SK-N-SH treated with all-trans-retinoic acid at 6 μM for 48 hours (cell line): ENCODE results near the gene IMMT.

ENCODE experiments used
- ATAC-seq: fragments of 200-7000 bp; cut with Tn5 transposase; 3 replicates; pipeline ENCODE4 v1.9.1; 2020; ENCODE audit warnings: mild to moderate bottlenecking, moderate library complexity
- BACH2 ChIP-seq: fragments of 250-450 bp; sonication (Bioruptor Pico); IDR thresholded peaks from 2 replicates; pipeline ENCODE4 v1.9.0; 2021; ENCODE audit warnings: mild to moderate bottlenecking, borderline replicate concordance
- CSDC2 ChIP-seq: fragments of 250-450 bp; sonication (Bioruptor Pico); IDR thresholded peaks from 2 replicates; pipeline ENCODE4 v1.5.0; 2020; ENCODE audit warnings: mild to moderate bottlenecking, moderate library complexity
- ESRRG ChIP-seq: fragments of 250-450 bp; sonication (Bioruptor Pico); IDR thresholded peaks from 2 replicates; pipeline ENCODE4 v1.6.1; 2021; ENCODE audit warnings: mild to moderate bottlenecking
- GLIS3 ChIP-seq: fragments of 250-450 bp; sonication (Bioruptor Pico); IDR thresholded peaks from 2 replicates; pipeline ENCODE4 v1.5.0; 2020; ENCODE audit warnings: mild to moderate bottlenecking, moderate library complexity
- ISL1 ChIP-seq: fragments of 250-450 bp; sonication (Bioruptor Pico); IDR thresholded peaks from 2 replicates; pipeline ENCODE4 v2.1.2; 2022; ENCODE audit warnings: mild to moderate bottlenecking, moderate library complexity
- OSR1 ChIP-seq: fragments of 250-450 bp; sonication (Bioruptor Pico); IDR thresholded peaks from 2 replicates; pipeline ENCODE4 v1.8.0; 2022; ENCODE audit warnings: moderate library complexity, mild to moderate bottlenecking, inconsistent platforms
- SNAI2 ChIP-seq: fragments of 250-450 bp; sonication (Bioruptor Pico); IDR thresholded peaks from 2 replicates; pipeline ENCODE4 v1.5.0; 2020; ENCODE audit warnings: mild to moderate bottlenecking, moderate library complexity
- TCF4 ChIP-seq: fragments of 250-450 bp; sonication (Bioruptor Pico); IDR thresholded peaks from 2 replicates; pipeline ENCODE4 v1.8.0; 2021; ENCODE audit warnings: mild to moderate bottlenecking, moderate library complexity, borderline replicate concordance
- TOX ChIP-seq: fragments of 250-450 bp; sonication (Bioruptor Pico); IDR thresholded peaks from 2 replicates; pipeline ENCODE4 v1.8.0; 2021; ENCODE audit warnings: mild to moderate bottlenecking, moderate library complexity, borderline replicate concordance
- ZC3H10 ChIP-seq: fragments of 250-450 bp; sonication (Bioruptor Pico); IDR thresholded peaks from 2 replicates; pipeline ENCODE4 v1.5.1; 2021; ENCODE audit warnings: mild to moderate bottlenecking, moderate library complexity
- ZFP3 ChIP-seq: fragments of 250-450 bp; sonication (Bioruptor Pico); IDR thresholded peaks from 2 replicates; pipeline ENCODE4 v1.5.0; 2020; ENCODE audit warnings: mild to moderate bottlenecking, moderate library complexity
- ZFP30 ChIP-seq: fragments of 450-650 bp; formaldehyde crosslinking; IDR thresholded peaks from 2 replicates; pipeline ENCODE4 v1.5.0; 2022; ENCODE audit warnings: mild to moderate bottlenecking, moderate library complexity
- ZNF565 ChIP-seq: fragments of 450-650 bp; formaldehyde crosslinking; conservative IDR thresholded peaks from 2 replicates; pipeline ENCODE4 v1.5.0; 2020; ENCODE audit warnings: low read depth, mild to moderate bottlenecking, moderate library complexity
- ZNF70 ChIP-seq: fragments of 450-650 bp; formaldehyde crosslinking; IDR thresholded peaks from 2 replicates; pipeline ENCODE4 v1.5.0; 2020; ENCODE audit warnings: mild to moderate bottlenecking, moderate library complexity
- ZNF8 ChIP-seq: fragments of 450-650 bp; formaldehyde crosslinking; IDR thresholded peaks from 2 replicates; pipeline ENCODE4 v1.5.0; 2020; ENCODE audit warnings: mild to moderate bottlenecking, moderate library complexity
- TF ChIP-seq, protein P1 (sequence below): fragments of 250-450 bp; sonication (Bioruptor Pico); IDR thresholded peaks from 2 replicates; pipeline ENCODE4 v1.5.1; 2021; ENCODE audit warnings: mild to moderate bottlenecking, moderate library complexity
- TF ChIP-seq, protein P2 (sequence below): fragments of 250-450 bp; sonication (Bioruptor Pico); IDR thresholded peaks from 2 replicates; pipeline ENCODE4 v1.8.0; 2021; ENCODE audit warnings: low read depth, mild to moderate bottlenecking, moderate library complexity, borderline replicate concordance
- TF ChIP-seq, protein P3 (sequence below): fragments of 250-450 bp; sonication (Bioruptor Pico); IDR thresholded peaks from 2 replicates; pipeline ENCODE4 v1.8.0; 2020; ENCODE audit warnings: mild to moderate bottlenecking, moderate library complexity, borderline replicate concordance
- TF ChIP-seq, protein P4 (sequence below): fragments of 250-450 bp; sonication (Bioruptor Pico); IDR thresholded peaks from 2 replicates; pipeline ENCODE4 v1.5.1; 2020; ENCODE audit warnings: low read depth, mild to moderate bottlenecking, moderate library complexity

The IMMT gene

DNA sequence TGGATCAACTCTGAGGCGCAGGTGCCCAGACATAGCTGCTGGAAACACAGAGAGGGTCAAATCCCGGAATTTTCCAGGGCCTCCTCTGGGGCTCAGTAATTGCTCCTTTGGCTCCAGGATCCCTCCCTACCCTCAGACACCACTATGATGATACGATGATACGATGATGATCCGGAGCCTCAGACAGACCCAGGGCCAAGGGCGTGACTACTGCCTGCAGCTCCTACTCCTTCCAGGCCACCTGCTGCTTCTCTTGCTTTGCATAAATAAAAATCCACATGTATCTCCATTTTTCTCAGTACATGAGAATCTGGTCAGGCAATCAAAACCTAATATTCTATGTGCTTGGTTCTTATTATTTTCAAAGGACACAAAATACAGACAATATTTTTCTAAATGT is 37.6 kb upstream of the IMMT start:
- TF ChIP-seq SNAI2 (no peak), ZC3H10 (CRISPR knock-in tag) (no peak), ESRRG (CRISPR knock-in tag) (no peak)
- TF ChIP-seq, protein P1, sequence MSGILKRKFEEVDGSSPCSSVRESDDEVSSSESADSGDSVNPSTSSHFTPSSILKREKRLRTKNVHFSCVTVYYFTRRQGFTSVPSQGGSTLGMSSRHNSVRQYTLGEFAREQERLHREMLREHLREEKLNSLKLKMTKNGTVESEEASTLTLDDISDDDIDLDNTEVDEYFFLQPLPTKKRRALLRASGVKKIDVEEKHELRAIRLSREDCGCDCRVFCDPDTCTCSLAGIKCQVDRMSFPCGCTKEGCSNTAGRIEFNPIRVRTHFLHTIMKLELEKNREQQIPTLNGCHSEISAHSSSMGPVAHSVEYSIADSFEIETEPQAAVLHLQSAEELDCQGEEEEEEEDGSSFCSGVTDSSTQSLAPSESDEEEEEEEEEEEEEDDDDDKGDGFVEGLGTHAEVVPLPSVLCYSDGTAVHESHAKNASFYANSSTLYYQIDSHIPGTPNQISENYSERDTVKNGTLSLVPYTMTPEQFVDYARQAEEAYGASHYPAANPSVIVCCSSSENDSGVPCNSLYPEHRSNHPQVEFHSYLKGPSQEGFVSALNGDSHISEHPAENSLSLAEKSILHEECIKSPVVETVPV (CRISPR knock-in tag) = no peak
- no peak for ATAC-seq

DNA sequence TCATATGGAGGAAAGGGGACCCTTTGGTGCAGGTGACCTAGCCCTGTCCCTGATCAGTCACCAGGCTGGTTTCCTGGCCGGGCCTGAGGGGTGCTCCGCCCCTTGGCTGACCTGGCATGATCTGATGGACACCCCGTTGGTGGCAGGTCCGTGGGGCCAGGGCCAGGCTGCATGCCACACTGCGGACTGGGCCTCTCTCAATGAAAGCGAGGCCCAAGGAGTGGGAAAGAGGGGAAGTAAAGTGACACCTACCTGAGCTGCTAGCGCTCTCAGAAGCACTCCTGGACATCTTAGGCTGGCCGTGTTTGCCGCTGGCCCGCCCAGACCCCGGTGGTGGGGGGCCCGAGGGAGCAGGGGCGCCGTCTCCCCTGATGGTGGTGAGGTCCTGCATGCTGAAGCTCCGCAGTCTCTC is 37.1 kb upstream of the IMMT start:
- ATAC-seq = no peak
- TF ChIP-seq, protein P2, sequence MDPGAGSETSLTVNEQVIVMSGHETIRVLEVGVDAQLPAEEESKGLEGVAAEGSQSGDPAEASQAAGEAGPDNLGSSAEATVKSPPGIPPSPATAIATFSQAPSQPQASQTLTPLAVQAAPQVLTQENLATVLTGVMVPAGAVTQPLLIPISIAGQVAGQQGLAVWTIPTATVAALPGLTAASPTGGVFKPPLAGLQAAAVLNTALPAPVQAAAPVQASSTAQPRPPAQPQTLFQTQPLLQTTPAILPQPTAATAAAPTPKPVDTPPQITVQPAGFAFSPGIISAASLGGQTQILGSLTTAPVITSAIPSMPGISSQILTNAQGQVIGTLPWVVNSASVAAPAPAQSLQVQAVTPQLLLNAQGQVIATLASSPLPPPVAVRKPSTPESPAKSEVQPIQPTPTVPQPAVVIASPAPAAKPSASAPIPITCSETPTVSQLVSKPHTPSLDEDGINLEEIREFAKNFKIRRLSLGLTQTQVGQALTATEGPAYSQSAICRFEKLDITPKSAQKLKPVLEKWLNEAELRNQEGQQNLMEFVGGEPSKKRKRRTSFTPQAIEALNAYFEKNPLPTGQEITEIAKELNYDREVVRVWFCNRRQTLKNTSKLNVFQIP (CRISPR knock-in tag) = no peak
- TF ChIP-seq ZFP30 (CRISPR knock-in tag) (no peak), TCF4 (no peak), ZFP3 (CRISPR knock-in tag) (no peak), ISL1 (CRISPR knock-in tag) (no peak), TOX (CRISPR knock-in tag) (no peak), ESRRG (CRISPR knock-in tag) (no peak), CSDC2 (CRISPR knock-in tag) (no peak)
- TF ChIP-seq, protein P3, sequence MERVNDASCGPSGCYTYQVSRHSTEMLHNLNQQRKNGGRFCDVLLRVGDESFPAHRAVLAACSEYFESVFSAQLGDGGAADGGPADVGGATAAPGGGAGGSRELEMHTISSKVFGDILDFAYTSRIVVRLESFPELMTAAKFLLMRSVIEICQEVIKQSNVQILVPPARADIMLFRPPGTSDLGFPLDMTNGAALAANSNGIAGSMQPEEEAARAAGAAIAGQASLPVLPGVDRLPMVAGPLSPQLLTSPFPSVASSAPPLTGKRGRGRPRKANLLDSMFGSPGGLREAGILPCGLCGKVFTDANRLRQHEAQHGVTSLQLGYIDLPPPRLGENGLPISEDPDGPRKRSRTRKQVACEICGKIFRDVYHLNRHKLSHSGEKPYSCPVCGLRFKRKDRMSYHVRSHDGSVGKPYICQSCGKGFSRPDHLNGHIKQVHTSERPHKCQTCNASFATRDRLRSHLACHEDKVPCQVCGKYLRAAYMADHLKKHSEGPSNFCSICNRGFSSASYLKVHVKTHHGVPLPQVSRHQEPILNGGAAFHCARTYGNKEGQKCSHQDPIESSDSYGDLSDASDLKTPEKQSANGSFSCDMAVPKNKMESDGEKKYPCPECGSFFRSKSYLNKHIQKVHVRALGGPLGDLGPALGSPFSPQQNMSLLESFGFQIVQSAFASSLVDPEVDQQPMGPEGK (CRISPR knock-in tag) = no peak
- TF ChIP-seq, protein P1 (CRISPR knock-in tag) = no peak
- TF ChIP-seq, protein P4, sequence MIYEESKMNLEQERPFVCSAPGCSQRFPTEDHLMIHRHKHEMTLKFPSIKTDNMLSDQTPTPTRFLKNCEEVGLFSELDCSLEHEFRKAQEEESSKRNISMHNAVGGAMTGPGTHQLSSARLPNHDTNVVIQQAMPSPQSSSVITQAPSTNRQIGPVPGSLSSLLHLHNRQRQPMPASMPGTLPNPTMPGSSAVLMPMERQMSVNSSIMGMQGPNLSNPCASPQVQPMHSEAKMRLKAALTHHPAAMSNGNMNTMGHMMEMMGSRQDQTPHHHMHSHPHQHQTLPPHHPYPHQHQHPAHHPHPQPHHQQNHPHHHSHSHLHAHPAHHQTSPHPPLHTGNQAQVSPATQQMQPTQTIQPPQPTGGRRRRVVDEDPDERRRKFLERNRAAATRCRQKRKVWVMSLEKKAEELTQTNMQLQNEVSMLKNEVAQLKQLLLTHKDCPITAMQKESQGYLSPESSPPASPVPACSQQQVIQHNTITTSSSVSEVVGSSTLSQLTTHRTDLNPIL (CRISPR knock-in tag) = no peak

DNA sequence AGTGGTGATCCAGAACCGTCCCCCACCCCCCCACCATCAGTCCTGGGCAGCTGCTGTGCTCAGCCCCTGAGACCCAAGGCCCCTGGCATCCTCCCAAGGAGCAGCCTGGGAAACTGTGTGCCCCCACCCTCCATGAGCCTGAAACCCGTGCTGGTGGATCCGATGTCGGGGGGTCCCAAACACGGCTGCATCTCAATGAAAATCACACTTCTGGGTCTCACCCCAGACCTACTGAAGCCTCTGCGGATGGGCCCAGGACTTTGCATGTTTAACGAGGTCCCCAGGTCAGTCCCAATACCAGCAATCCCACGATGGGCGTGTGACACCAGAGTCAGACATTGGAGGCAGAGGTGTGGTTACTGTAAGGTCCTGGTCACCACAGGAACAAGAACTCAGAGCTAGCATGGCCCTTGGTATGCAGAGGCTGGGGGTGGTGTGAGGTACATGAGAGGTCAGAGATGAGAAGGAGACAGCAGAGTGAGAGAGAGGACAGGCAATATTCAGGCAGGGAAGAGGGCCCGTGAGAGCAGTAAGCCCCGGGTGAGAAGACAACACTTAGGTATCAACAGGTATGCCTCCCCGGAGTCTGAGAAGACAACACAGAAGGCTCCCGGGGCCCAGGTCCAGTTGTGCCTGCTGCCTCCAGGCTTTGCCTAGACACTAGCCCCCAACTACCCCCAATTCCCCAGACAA is 36.6 kb upstream of the IMMT start:
- no peak for ATAC-seq

More for the DNA sequence above, 36.6 kb upstream of the IMMT start:
- TF ChIP-seq SNAI2 (no peak), ZNF70 (CRISPR knock-in tag) (no peak), BACH2 (CRISPR knock-in tag) (no peak), TCF4 (no peak), GLIS3 (CRISPR knock-in tag) (no peak), OSR1 (no peak), ZNF565 (no peak), ZC3H10 (CRISPR knock-in tag) (no peak), ZFP30 (CRISPR knock-in tag) (no peak), ZNF8 (CRISPR knock-in tag) (no peak)
- TF ChIP-seq, protein P1 (CRISPR knock-in tag) = no peak
- TF ChIP-seq, protein P4 (CRISPR knock-in tag) = no peak
- TF ChIP-seq, protein P2 (CRISPR knock-in tag) = no peak
